Lower leg skin (tissue), 3 donors: ENCODE measurements around the gene KIF26B.

Experiments used
- CTCF ChIP-seq, 3 donors: fragments of 450-650 bp; IDR thresholded peaks; one replicate each; pipeline ENCODE4 v1.5.1; 2016; ENCODE audit warnings: antibody characterized with exemption in 3 of 3, mild to moderate bottlenecking in 3 of 3, moderate library complexity in 2 of 3
- POLR2A ChIP-seq, 2 donors: fragments of 450-650 bp; IDR thresholded peaks; one replicate each; pipeline ENCODE4 v1.6.1; 2016 to 2017; ENCODE audit warnings: antibody characterized with exemption in 2 of 2, mild to moderate bottlenecking in 1 of 2, moderate library complexity in 1 of 2

- TF ChIP-seq POLR2A (IDR thresholded peaks at IDR 0.05) (no peak), CTCF (IDR thresholded peaks at IDR 0.05) (no peak)
These were observed 18.0 kb downstream of the KIF26B start for GRCh38 chr1:245172829-245173228.
